ACHN (cell line): ENCODE results near the gene GREM2.

Source experiments
- DNase-seq: peaks from one replicate; pipeline ENCODE4 v3.0.0-alpha.2; 2015
- in situ Hi-C: cut with HindIII; loops from 2 replicates; pipeline ENCODE4 v1.10.0; 2017; ENCODE audit warnings: low sequenced_read_pairs, low pct_ligation_motif_present, low pct_unique_long_range_greater_than_20kb

Gene GREM2

DNA sequence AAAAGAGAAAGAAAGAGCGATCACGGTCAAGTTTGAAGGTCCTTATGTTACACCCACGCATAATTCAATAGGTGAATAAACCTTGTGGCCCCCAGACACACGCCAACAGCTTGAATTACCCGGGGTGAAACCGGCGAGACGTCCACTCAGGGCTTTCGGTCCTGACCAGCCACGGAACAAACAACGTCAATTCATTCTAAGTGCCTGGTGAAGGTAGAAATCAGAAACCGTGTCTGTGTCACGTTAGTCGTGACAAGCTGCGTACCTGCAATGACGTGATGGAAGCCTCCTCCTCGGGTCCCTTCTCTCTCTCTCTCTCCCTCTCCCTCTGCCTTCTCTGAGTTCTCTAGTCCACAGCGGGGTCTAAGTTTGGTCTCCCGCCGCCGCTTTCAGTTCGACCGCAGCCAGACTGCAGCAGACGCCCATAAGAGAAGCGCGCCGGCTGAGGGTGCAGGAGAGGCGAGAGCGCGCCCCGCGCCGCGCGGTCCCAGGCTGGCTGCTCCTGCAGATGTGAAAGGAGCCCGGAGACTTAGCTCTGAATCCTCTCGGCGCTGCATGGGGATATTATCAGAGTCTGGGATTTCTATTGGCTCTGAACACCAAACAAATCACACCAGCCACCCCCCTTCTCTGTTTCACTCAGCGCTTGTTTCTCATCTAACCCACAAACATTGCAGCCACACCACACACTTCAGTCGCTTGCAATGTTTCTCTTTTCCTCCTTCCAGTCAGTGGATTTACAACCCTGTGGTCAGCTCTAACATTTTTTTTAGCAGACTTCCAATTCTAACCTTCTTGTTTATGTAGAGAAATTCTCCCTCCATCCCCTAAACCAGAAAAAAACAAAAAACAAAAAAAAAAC is at the start of gene GREM2:
GREM2 (minus strand) TSS at position 537 of the 862 bp plus-strand sequence. CDS start 118,680 bp downstream, outside the sequence.
- in situ Hi-C loops = no loop called here
- peak; percentile 37 for DNase-seq

DNA sequence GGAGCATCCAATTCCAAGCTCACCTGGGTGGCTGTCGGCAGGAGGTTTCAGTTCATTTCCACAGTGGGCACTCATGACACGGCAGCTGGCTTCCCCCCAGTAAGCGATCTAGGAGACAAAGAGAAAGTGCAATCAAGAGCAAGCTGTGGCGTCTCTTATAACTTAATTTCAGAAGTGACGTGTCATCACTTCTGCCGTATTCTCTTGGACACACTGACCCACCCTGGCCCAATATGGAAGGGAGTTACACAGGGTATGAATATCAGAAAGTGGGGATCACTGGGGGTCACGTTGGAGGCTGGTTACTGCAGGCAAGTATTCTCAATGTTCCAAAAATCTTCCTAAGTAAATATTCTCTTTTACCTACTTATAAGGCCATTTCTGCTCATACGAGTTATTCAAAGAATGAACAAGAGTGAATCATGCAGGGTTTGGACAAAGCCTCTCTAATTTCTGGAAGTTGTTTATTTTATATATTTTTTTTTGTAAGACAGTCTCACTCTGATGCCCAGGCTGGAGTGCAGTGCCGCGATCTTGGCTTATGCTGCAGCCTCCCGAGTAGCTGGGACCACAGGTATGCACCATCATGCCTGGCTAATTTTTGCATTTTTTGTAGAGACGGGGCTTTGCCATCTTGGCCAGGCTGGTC is 46.5 kb upstream of the GREM2 start:
- no peak for DNase-seq
- in situ Hi-C loops = no loop called here

DNA sequence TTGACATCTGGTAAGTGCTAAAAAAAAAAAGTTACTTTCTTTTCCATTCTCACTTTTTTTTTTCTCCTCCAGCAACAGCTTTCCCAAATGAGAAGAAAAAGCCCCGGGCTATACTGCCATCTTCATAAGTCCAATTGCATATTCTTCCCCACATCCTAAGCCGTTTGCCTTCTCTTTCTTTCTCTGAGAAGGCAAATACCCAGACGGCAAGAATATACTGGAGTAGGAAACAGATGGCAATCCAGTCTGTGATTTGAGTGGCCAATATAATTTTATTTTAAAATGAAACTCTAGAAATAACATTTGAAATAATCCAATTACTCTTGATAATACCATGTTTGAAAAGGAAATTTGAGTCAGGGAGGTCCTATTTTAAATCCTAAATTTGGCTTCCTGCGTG is 44.6 kb upstream of the GREM2 start:
- in situ Hi-C loops = no loop called here
- DNase-seq = no peak

GRCh38 chr1:240652961-240653409 is 41.0 kb upstream of the GREM2 start:
- in situ Hi-C loops = no loop called here
- no peak for DNase-seq

DNA sequence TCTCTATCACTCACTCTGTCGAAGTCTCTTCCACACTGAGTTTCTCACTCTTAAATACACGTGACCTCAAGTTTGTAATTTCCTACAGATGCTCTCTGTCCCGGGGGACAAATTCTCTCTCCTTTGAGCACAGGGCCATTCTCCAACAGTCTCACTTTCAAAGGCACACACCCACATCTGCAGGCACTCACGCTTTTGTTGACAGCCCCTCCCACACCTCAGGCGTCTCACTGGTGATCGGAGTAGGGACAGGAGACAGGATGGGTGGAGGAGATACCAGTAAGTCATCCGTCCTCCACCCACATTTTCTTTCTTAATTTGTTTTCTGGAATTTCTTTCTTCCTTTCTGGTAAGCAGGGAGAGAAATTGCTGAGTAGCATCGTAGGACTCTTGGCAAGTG is 40.6 kb upstream of the GREM2 start:
- in situ Hi-C loops = no loop called here
- DNase-seq = no peak

GRCh38 chr1:240650877-240651276 is 38.9 kb upstream of the GREM2 start:
- no peak for DNase-seq

GRCh38 chr1:240649733-240650721 is 38.1 kb upstream of the GREM2 start:
- DNase-seq = no peak

More at GRCh38 chr1:240650877-240651276, 38.9 kb upstream of the GREM2 start:
- in situ Hi-C loops = no loop called here

GRCh38 chr1:240646571-240647240 is 34.8 kb upstream of the GREM2 start:
- in situ Hi-C loops = no loop called here
- no peak for DNase-seq

More at GRCh38 chr1:240649733-240650721, 38.1 kb upstream of the GREM2 start:
- in situ Hi-C loops = no loop called here

- no peak for DNase-seq
- in situ Hi-C loops = no loop called here
Observed at GRCh38 chr1:240644732-240645131, 32.8 kb upstream of the GREM2 start.

GRCh38 chr1:240635466-240636256 is 23.7 kb upstream of the GREM2 start:
- DNase-seq = no peak

GRCh38 chr1:240630409-240630808 is 18.5 kb upstream of the GREM2 start:
- in situ Hi-C loops = no loop called here
- no peak for DNase-seq

More at GRCh38 chr1:240635466-240636256, 23.7 kb upstream of the GREM2 start:
- in situ Hi-C loops = no loop called here

- in situ Hi-C loops = no loop called here
- DNase-seq = no peak
Observed at GRCh38 chr1:240621249-240621648, 9.3 kb upstream of the GREM2 start.

DNA sequence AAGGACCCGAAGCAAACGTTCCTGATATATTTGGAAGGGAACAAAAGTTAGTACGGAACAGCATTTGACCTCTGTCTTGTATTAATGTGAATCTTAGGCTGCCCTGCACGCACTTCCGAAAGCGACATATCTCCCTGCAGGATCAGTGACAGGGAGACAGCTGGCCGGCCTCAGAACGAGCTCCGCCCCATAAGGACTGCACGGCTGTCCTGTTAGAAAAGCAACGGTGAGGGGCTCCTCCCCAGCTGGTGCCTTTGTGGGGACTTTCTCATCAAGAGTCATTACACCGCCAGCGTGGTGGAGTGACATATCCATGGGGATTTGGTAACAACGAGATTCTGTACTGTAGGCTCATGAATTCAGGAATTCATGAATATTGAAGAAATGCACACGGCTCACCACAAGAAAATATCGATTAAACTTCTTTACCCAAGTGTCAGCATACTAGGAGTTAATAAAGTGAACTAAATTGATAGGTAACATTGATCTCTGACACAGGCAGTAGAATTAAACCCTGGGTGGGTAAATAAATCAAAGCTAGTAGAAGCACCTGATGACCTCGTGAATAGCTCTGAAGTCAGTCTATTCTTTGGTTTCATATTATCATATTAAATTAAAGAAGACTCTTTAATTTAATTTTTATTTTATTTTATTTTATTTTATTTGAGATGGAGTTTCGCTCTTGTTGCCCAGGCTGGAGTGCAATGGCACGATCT is 8.1 kb upstream of the GREM2 start:
- no peak for DNase-seq
- in situ Hi-C loops = no loop called here

- in situ Hi-C loops = no loop called here
- no peak for DNase-seq
Observed at GRCh38 chr1:240619357-240619756, 7.4 kb upstream of the GREM2 start.

GRCh38 chr1:240618946-240619345 is 7.0 kb upstream of the GREM2 start:
- in situ Hi-C loops = no loop called here
- no peak for DNase-seq

DNA sequence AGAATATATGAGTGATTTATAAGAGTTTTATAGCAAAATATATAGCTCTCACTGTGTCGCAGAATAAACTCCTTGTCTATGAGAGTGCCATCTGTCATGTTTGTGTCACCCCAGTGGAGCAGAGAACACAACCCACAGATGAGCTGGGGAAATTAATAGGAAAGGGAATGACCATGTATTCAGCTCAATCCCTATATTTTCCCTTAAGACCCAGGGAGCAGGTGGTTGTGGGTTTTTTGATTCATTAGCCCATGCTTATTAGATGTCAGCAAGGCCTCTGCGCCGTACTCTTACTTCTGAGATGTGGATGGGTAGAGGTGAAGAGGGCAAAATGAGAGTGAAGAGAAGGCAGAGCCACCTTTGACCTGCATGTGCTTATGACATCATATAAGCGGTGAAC is 4.1 kb upstream of the GREM2 start:
- in situ Hi-C loops = no loop called here
- DNase-seq = no peak
